ENCODE data around the gene RPH3AL.

GRCh38 chr17:185445-186138, 167.0 kb downstream of the RPH3AL start:
- TF ChIP-seq CTCF (IDR thresholded peaks at IDR 0.05; ENCODE audit: control extremely low read depth in 1 of 3, insufficient read depth in 1 of 3, low read depth in 1 of 3, low read length in 3 of 3): no peak
- TF ChIP-seq FOSL1 (IDR thresholded peaks at IDR 0.05; ENCODE audit: insufficient read depth, low read depth, low read length): no peak
- no peak for TF ChIP-seq SP2 (IDR thresholded peaks at IDR 0.05; ENCODE audit: low read length)
- TF ChIP-seq JUN (IDR thresholded peaks at IDR 0.05; ENCODE audit: low read depth, low read length): no peak
- no peak for TF ChIP-seq YY1 (IDR thresholded peaks at IDR 0.05; ENCODE audit: low read depth, low read length)
- TF ChIP-seq POLR2A (IDR thresholded peaks at IDR 0.05; ENCODE audit: control extremely low read depth in 1 of 2, low read depth in 2 of 2, low read length in 2 of 2): no peak

Measured in H1 (cell line).